GM12878 (cell line): Measurements from ENCODE around the gene GPRC5D. TPM values are rescaled to one million over a fixed set of nuclear protein-coding genes. Genes with fewer than 3 reads are reported as not detected.
A peak's percentile ranks its signal among the peaks of the same experiment; 100 is the strongest.

ENCODE experiments used
- ATAC-seq: fragments of 200-7000 bp; cut with Tn5 transposase; 3 replicates; pipeline ENCODE4 v1.9.1; 2020; ENCODE audit warnings: mild to moderate bottlenecking, moderate library complexity
- BruUV-seq: library from RNA; stranded (reverse); fragments of 400-500 nt; replicated peaks from 2 replicates; lab custom pipeline; 2021; lab: Mats Ljungman, UMichigan
- CTCF ChIA-PET: fragments of 300-600 bp; sonication (Branson Sonifier 250); formaldehyde crosslinking; extraction: SDS; loops from one replicate; lab custom pipeline; 2021; ENCODE audit warnings: inconsistent platforms; lab: Yijun Ruan, JAX
- POLR2A ChIA-PET: fragments of 350-600 bp; formaldehyde crosslinking; extraction: SDS; loops from one replicate; lab custom pipeline; 2021; ENCODE audit warnings: inconsistent platforms; lab: Charles Lee
- RAD21 ChIA-PET: fragments of 300-600 bp; sonication (Branson Sonifier 250); formaldehyde crosslinking; loops from one replicate; lab custom pipeline; 2023; ENCODE audit warnings: antibody characterized with exemption; ENCODE audit not compliant: unreplicated experiment; lab: Charles Lee
- SMC1A ChIA-PET: fragments of 300-600 bp; sonication (Branson Sonifier 250); formaldehyde crosslinking; loops from one replicate; lab custom pipeline; 2023; ENCODE audit not compliant: unreplicated experiment, uncharacterized antibody; lab: Charles Lee
- DNase-seq: peaks from one replicate; pipeline ENCODE4 v3.0.0-alpha.2; 2011; ENCODE audit warnings: low read depth, low spot score
- FAIRE-seq: peaks from 3 replicates; lab custom pipeline; 2011; peaks lifted over from hg19 to GRCh38; lab: Jason Lieb, UNC
- H2AFZ ChIP-seq: 2 replicates; pipeline ENCODE4 v1.6.0; 2011; ENCODE audit warnings: low read depth, low read length, control low read depth; ENCODE audit not compliant: control insufficient read depth
- H3K27ac ChIP-seq: 2 replicates; pipeline ENCODE4 v1.5.1; 2011; ENCODE audit warnings: control low read depth; ENCODE audit not compliant: control insufficient read depth, insufficient read depth
- H3K27me3 ChIP-seq, 2 experiments: replicated peaks in 1 of 2; 2 replicates each; pipeline versions ENCODE4 v1.6.0 to v1.6.1; 2011; ENCODE audit warnings: low read length in 1 of 2; ENCODE audit not compliant: control insufficient read depth in 2 of 2, insufficient read depth in 2 of 2
- H3K36me3 ChIP-seq, 2 experiments: 2 replicates each; pipeline ENCODE4 v1.5.1; 2011; ENCODE audit warnings: low read length in 1 of 2; ENCODE audit not compliant: control insufficient read depth in 2 of 2, insufficient read depth in 2 of 2
- H3K4me1 ChIP-seq: 2 replicates; pipeline ENCODE4 v1.6.1; 2011; ENCODE audit warnings: mild to moderate bottlenecking, low read length, moderate library complexity, mixed read lengths; ENCODE audit not compliant: control insufficient read depth, insufficient read depth
- H3K4me2 ChIP-seq: 2 replicates; pipeline ENCODE4 v1.6.0; 2011; ENCODE audit warnings: control low read depth; ENCODE audit not compliant: control insufficient read depth, insufficient read depth
- H3K4me3 ChIP-seq: fragments of 200-600 bp; sonication (generic); 2 replicates; pipeline ENCODE4 v1.5.1; 2016
- H3K79me2 ChIP-seq: 2 replicates; pipeline ENCODE4 v1.6.0; 2011; ENCODE audit warnings: low read length; ENCODE audit not compliant: control insufficient read depth, insufficient read depth
- H3K9ac ChIP-seq: 2 replicates; pipeline ENCODE4 v1.8.0; 2011; ENCODE audit warnings: low read length, control low read depth, mixed read lengths; ENCODE audit not compliant: control insufficient read depth, insufficient read depth
- H3K9me3 ChIP-seq: replicated peaks from 3 replicates; pipeline ENCODE4 v1.5.1; 2011; ENCODE audit warnings: mild to moderate bottlenecking, low read length; ENCODE audit not compliant: control insufficient read depth, insufficient read depth
- H4K20me1 ChIP-seq: 2 replicates; pipeline ENCODE4 v1.6.0; 2011; ENCODE audit not compliant: control insufficient read depth, insufficient read depth
- CHD2 ChIP-seq: IDR thresholded peaks from 2 replicates; pipeline ENCODE4 v1.6.1; 2011; ENCODE audit warnings: low read depth, low read length, improper control_type of control experiment, borderline replicate concordance
- EGR1 ChIP-seq, 2 experiments: IDR thresholded peaks; 1 replicate in 1 of 2; 2 replicates in 1 of 2; pipeline ENCODE4 v1.6.1; 2011 to 2012; ENCODE audit warnings: low read depth in 2 of 2, low read length in 2 of 2, borderline replicate concordance in 1 of 2, mild to moderate bottlenecking in 1 of 2, moderate library complexity in 1 of 2
- YY1 ChIP-seq: IDR thresholded peaks from 2 replicates; pipeline ENCODE4 v1.6.1; 2011; ENCODE audit warnings: low read depth, mild to moderate bottlenecking, low read length
- WGBS: methylation state at CpG from one replicate; pipeline ENCODE4 v1.1.6; 2016; ENCODE audit warnings: low lambda C conversion rate; ENCODE audit not compliant: insufficient replicate concordance, insufficient coverage; ENCODE audit errors: missing lambda C conversion rate; 5-methylcytosine and 5-hydroxymethylcytosine counted together
- in situ Hi-C: fragments of 300-500 bp; cut with MboI; formaldehyde crosslinking; loops from 9 replicates; pipeline ENCODE4 v1.14.3; 2018; ENCODE audit warnings: mixed read lengths
- intact Hi-C: fragments of 100-400 bp; cut with micrococcal nuclease; formaldehyde crosslinking; loops from one replicate; pipeline ENCODE4 v1.14.2; 2022; ENCODE audit not compliant: unreplicated experiment
- polyA plus RNA-seq, 11 experiments: library from polyadenylated mRNA; depleted of rRNA in 4 of 11; unstranded in 6 of 11; stranded (reverse) in 5 of 11; fragments of >200 nt; fragmentation: Nextera tagmentation in 4 of 11; fragmentation: Illumina TruSeq in 1 of 11; extraction: Ambion mirVana in 4 of 11; extraction: Trizol in 1 of 11; gene quantifications; 1 replicate in 1 of 11; 2 replicates in 10 of 11; pipeline versions ENCODE4 v1.2.1 to v1.2.3, GENCODE V29; 2011 to 2016; ENCODE audit warnings: inconsistent platforms in 2 of 11, missing spikeins in 2 of 11, low read depth in 1 of 11
- total RNA-seq, 4 experiments: library from RNA; depleted of rRNA in 3 of 4; stranded (reverse); fragments of >200 nt in 3 of 4; fragmentation: Illumina TruSeq in 1 of 4; extraction: Trizol in 1 of 4; gene quantifications; 2 replicates each; pipeline versions ENCODE4 v1.2.1 to v1.2.3, GENCODE V29; 2013 to 2021
- TF ChIP-seq, protein P1 (sequence below), 3 experiments: IDR thresholded peaks in 2 of 3; conservative IDR thresholded peaks in 1 of 3; 2 replicates each; pipeline ENCODE4 v1.5.1; 2011; ENCODE audit warnings: low read depth in 3 of 3, low read length in 3 of 3, mild to moderate bottlenecking in 3 of 3, control low read depth in 2 of 3, moderate library complexity in 2 of 3, inconsistent platforms in 1 of 3, mixed read lengths in 1 of 3; ENCODE audit not compliant: control insufficient read depth in 2 of 3, insufficient read depth in 1 of 3; ENCODE audit errors: extremely low read depth in 1 of 3

The GPRC5D gene
- total and polyA plus RNA-seq, 10 of the 15 experiments (the other 5 are each of a cell fraction or from before 2014, with no cell fraction given) = 0.18 to 0.90 (median 0.37) TPM; not detected in 3

DNA sequence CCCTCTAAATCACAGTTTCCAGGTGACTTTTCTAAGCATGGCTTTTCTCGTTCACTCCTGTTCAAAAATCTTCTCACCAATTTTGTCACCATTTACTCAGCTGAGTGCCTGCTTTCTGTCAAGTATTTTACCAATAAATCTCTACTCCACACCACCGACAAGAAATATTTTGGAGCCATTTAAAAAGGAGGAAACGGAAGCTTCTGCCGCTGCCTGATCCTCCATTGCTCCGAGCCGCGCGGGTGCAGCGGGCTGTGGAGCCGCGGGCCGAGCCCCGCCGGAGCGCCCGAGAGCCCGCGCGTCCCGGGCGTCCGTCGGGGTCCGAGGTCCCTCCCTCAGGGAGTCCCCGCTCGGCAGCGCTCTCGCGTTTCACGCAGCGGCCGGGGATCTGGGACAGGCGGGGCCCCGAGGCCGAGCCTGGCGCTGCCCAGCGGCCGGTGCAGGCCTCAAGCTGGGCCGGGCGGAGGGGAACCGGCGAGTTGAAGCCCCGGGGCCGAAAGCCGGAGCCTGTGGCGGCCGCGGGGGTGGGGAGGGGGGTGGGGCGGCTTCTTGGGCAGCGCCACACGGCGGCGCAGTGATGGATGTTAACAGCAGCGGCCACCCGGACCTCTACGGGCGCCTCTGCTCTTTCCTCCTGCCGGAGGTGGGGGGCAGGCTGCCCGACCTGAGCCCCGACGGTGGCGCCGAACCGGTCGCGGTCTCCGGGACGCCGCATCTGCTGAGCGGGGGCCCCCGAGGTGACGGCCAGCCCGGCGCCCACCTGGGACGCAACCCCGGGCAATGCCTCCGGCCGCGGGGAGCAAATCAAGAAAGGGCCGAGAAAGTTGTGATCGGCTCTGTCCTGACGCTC lies 49.2 kb upstream of the GPRC5D start:
- peak overlapping the region; percentile 51 for H2AFZ ChIP-seq
- no peak overlapping the region for H3K27ac ChIP-seq
- SMC1A ChIA-PET = no interaction called here
- RAD21 ChIA-PET = no interaction called here
- in situ Hi-C loops (no loop called here), intact Hi-C loops (no loop called here)
- WGBS = 13% methylated on average over 72 of the region's 82 CpGs
- no peaks in the 10 kb centered on the region for H3K79me2 ChIP-seq
- peaks cover 12% of the 10 kb centered on the region in 2 experiments for H3K27me3 ChIP-seq
- 0 out of 2 replicates have a peak, but pooled peaks have one; percentile 5 for TF ChIP-seq YY1
- TF ChIP-seq CHD2 = no peak
- peak in 1 of 2 experiments; percentile 35; a peak in 1 of 3 replicates for TF ChIP-seq EGR1 (IDR thresholded peaks at IDR 0.05; ENCODE audit: borderline replicate concordance in 1 of 2, low read depth in 2 of 2, low read length in 2 of 2)
- TF ChIP-seq, protein P1, sequence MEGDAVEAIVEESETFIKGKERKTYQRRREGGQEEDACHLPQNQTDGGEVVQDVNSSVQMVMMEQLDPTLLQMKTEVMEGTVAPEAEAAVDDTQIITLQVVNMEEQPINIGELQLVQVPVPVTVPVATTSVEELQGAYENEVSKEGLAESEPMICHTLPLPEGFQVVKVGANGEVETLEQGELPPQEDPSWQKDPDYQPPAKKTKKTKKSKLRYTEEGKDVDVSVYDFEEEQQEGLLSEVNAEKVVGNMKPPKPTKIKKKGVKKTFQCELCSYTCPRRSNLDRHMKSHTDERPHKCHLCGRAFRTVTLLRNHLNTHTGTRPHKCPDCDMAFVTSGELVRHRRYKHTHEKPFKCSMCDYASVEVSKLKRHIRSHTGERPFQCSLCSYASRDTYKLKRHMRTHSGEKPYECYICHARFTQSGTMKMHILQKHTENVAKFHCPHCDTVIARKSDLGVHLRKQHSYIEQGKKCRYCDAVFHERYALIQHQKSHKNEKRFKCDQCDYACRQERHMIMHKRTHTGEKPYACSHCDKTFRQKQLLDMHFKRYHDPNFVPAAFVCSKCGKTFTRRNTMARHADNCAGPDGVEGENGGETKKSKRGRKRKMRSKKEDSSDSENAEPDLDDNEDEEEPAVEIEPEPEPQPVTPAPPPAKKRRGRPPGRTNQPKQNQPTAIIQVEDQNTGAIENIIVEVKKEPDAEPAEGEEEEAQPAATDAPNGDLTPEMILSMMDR (IDR thresholded peaks at IDR 0.05 in 2 of 3, conservative IDR thresholded peaks at IDR 0.05 in 1 of 3; ENCODE audit: control insufficient read depth in 2 of 3, extremely low read depth in 1 of 3, insufficient read depth in 1 of 3, low read depth in 3 of 3, low read length in 3 of 3) = 0 out of 6 replicates have a peak, but pooled peaks of 1 of the 3 experiments have one; percentile 5
- H4K20me1 ChIP-seq = no peaks in the 10 kb centered on the region; the same call in 1 of the 2 replicates
- no peaks in the 10 kb centered on the region; the same call in 2 of the 3 replicates for H3K9me3 ChIP-seq
- H3K36me3 ChIP-seq = no peaks in the 10 kb centered on the region
- H3K4me2 ChIP-seq = peak overlapping the region; percentile 88
- peaks cover 8% of the 10 kb centered on the region for H3K4me1 ChIP-seq
- POLR2A ChIA-PET = no interaction called here
- peak; percentile 31 for ATAC-seq
- no peak for DNase-seq
- no peak overlapping the region for H3K9ac ChIP-seq
- FAIRE-seq = no peak
- H3K4me3 ChIP-seq = peak overlapping the region; percentile 45; the same call in 1 of the 2 replicates
- CTCF ChIA-PET = interaction anchor here (0.6 kb wide), 1 partner anchor 115 kb away, joined by 3 read pairs; no protein-coding TSS in a partner anchor
- no TSS peak for BruUV-seq
